H1 (cell line): Measurements from ENCODE around the gene GSAP. TPM values are rescaled to one million over a fixed set of nuclear protein-coding genes. Genes with fewer than 3 reads are reported as not detected.
"Not testable (repeated sequence)": the region's sequence is repeated elsewhere in the genome, so short reads cannot be mapped to it uniquely, and the experiment has no call there.

Experiments used
- CTCF ChIA-PET: fragments of 300-600 bp; sonication (Branson Sonifier 250); formaldehyde crosslinking; loops from one replicate; lab custom pipeline; 2021; ENCODE audit not compliant: partially characterized antibody; lab: Charles Lee
- POLR2A ChIA-PET: fragments of 300-600 bp; sonication (Branson Sonifier 250); formaldehyde crosslinking; loops from one replicate; lab custom pipeline; 2021; ENCODE audit warnings: inconsistent platforms; ENCODE audit not compliant: partially characterized antibody; lab: Charles Lee
- DNase-seq, 2 experiments: peaks; one replicate each; pipeline versions ENCODE4 v3.0.0 to v3.0.0-alpha.2; 2010 to 2022; ENCODE audit warnings: low spot score in 2 of 2, low read depth in 1 of 2, mixed read lengths in 1 of 2
- FAIRE-seq: peaks from 2 replicates; lab custom pipeline; 2011; peaks lifted over from hg19 to GRCh38; lab: Jason Lieb, UNC
- H2AFZ ChIP-seq: 2 replicates; pipeline ENCODE4 v1.8.1; 2012; ENCODE audit warnings: low read length, inconsistent platforms
- H2AK5ac ChIP-seq: 2 replicates; pipeline ENCODE4 v1.6.1; 2013; ENCODE audit warnings: low read depth, low read length
- H2BK120ac ChIP-seq: replicated peaks from 2 replicates; pipeline ENCODE3; 2013; ENCODE audit warnings: low read depth, low read length, inconsistent platforms
- H2BK12ac ChIP-seq: 2 replicates; pipeline ENCODE4 v1.6.1; 2013; ENCODE audit warnings: low read depth, low read length
- H2BK15ac ChIP-seq: 2 replicates; pipeline ENCODE4 v1.6.1; 2013; ENCODE audit warnings: low read length
- H2BK20ac ChIP-seq: 2 replicates; pipeline ENCODE4 v1.6.1; 2013; ENCODE audit warnings: low read length
- H2BK5ac ChIP-seq: 2 replicates; pipeline ENCODE4 v1.6.1; 2013; ENCODE audit warnings: low read depth, low read length
- H3K14ac ChIP-seq: 2 replicates; pipeline ENCODE4 v1.6.1; 2013; ENCODE audit warnings: inconsistent platforms; ENCODE audit not compliant: insufficient read length
- H3K18ac ChIP-seq: 2 replicates; pipeline ENCODE4 v1.6.1; 2013; ENCODE audit warnings: low read length; ENCODE audit errors: extremely low read depth
- H3K23ac ChIP-seq: 2 replicates; pipeline ENCODE4 v1.6.1; 2013; ENCODE audit warnings: inconsistent platforms; ENCODE audit not compliant: insufficient read length
- H3K23me2 ChIP-seq: 2 replicates; pipeline ENCODE4 v1.6.1; 2013; ENCODE audit warnings: low read depth, low read length
- H3K27ac ChIP-seq: 2 replicates; pipeline ENCODE4 v1.6.1; 2011; ENCODE audit warnings: low read depth, low read length, inconsistent platforms
- H3K27me3 ChIP-seq, 4 experiments: replicated peaks in 1 of 4; 1 replicate in 1 of 4; 2 replicates in 3 of 4; pipeline versions ENCODE4 v1.6.1 to v1.8.1; 2011 to 2013; ENCODE audit warnings: low read length in 3 of 4, mild to moderate bottlenecking in 3 of 4, inconsistent platforms in 2 of 4, mixed read lengths in 2 of 4, moderate library complexity in 1 of 4; ENCODE audit not compliant: control insufficient read depth in 3 of 4, insufficient read depth in 3 of 4; ENCODE audit errors: extremely low read depth in 1 of 4
- H3K36me3 ChIP-seq, 4 experiments: 2 replicates each; pipeline versions ENCODE4 v1.6.1 to v1.8.1; 2011 to 2013; ENCODE audit warnings: mild to moderate bottlenecking in 4 of 4, low read length in 3 of 4, moderate library complexity in 2 of 4, control low read depth in 1 of 4, inconsistent platforms in 1 of 4; ENCODE audit not compliant: insufficient read depth in 4 of 4, control insufficient read depth in 2 of 4
- H3K4ac ChIP-seq: replicated peaks from 2 replicates; pipeline ENCODE3; 2013; ENCODE audit warnings: low read length, low read depth, mixed read lengths, inconsistent platforms; ENCODE audit not compliant: insufficient read length
- H3K4me1 ChIP-seq, 4 experiments: replicated peaks in 1 of 4; 1 replicate in 1 of 4; 2 replicates in 3 of 4; pipeline versions ENCODE4 v1.6.1 to v1.8.1; 2011 to 2013; ENCODE audit warnings: low read length in 3 of 4, inconsistent platforms in 2 of 4, mixed read lengths in 1 of 4; ENCODE audit not compliant: insufficient read depth in 4 of 4, control insufficient read depth in 3 of 4
- H3K4me2 ChIP-seq, 2 experiments: 2 replicates each; pipeline versions ENCODE4 v1.6.1 to v1.8.1; 2011 to 2013; ENCODE audit warnings: low read depth in 2 of 2, low read length in 2 of 2, control low read depth in 1 of 2, inconsistent platforms in 1 of 2, mild to moderate bottlenecking in 1 of 2; ENCODE audit not compliant: insufficient read depth in 1 of 2
- H3K4me3 ChIP-seq, 4 experiments: fragments of 200-600, 300-600 bp in 1 of 4; sonication (generic), shearing (Covaris generic), sonication (Bioruptor Twin) in 1 of 4; 2 replicates each; pipeline versions ENCODE4 v1.5.1 to v1.8.1; 2011 to 2016; ENCODE audit warnings: low read length in 4 of 4, low read depth in 3 of 4, control low read depth in 2 of 4, inconsistent platforms in 2 of 4, mild to moderate bottlenecking in 2 of 4, mixed read lengths in 1 of 4, moderate library complexity in 1 of 4; ENCODE audit not compliant: insufficient read depth in 2 of 4; ENCODE audit errors: extremely low read depth in 1 of 4
- H3K56ac ChIP-seq: replicated peaks from 2 replicates; pipeline ENCODE3; 2013; ENCODE audit warnings: low read depth, mild to moderate bottlenecking, mixed read lengths, low read length, inconsistent platforms; ENCODE audit not compliant: insufficient read length
- H3K79me1 ChIP-seq: 2 replicates; pipeline ENCODE4 v1.6.1; 2013; ENCODE audit warnings: low read depth, low read length, control low read depth
- H3K79me2 ChIP-seq, 2 experiments: 2 replicates each; pipeline versions ENCODE4 v1.6.1 to v1.8.1; 2012 to 2013; ENCODE audit warnings: low read length in 2 of 2, mild to moderate bottlenecking in 2 of 2, inconsistent platforms in 1 of 2; ENCODE audit not compliant: insufficient read depth in 2 of 2, control insufficient read depth in 1 of 2
- H3K9ac ChIP-seq, 4 experiments: replicated peaks in 1 of 4; 1 replicate in 1 of 4; 2 replicates in 3 of 4; pipeline versions ENCODE4 v1.6.1 to v1.8.1; 2011 to 2013; ENCODE audit warnings: low read depth in 3 of 4, low read length in 3 of 4, control low read depth in 2 of 4, mild to moderate bottlenecking in 2 of 4, moderate library complexity in 2 of 4, inconsistent platforms in 1 of 4; ENCODE audit errors: extremely low read depth in 1 of 4
- H3K9me3 ChIP-seq, 2 experiments: 2 replicates each; pipeline versions ENCODE4 v1.6.1 to v1.8.1; 2012 to 2013; ENCODE audit warnings: mild to moderate bottlenecking in 2 of 2, moderate library complexity in 2 of 2, control low read depth in 1 of 2, inconsistent platforms in 1 of 2, low read depth in 1 of 2, low read length in 1 of 2, mixed read lengths in 1 of 2; ENCODE audit not compliant: insufficient read depth in 2 of 2
- H4K20me1 ChIP-seq, 2 experiments: replicated peaks in 1 of 2; 2 replicates each; pipeline versions ENCODE3 to v1.8.1; 2011 to 2013; ENCODE audit warnings: inconsistent platforms in 2 of 2, low read length in 2 of 2, mild to moderate bottlenecking in 1 of 2; ENCODE audit not compliant: insufficient read depth in 2 of 2, control insufficient read depth in 1 of 2
- H4K5ac ChIP-seq: 2 replicates; pipeline ENCODE4 v1.6.1; 2013; ENCODE audit warnings: low read length, low read depth, mixed read lengths, inconsistent platforms; ENCODE audit not compliant: insufficient read length
- H4K8ac ChIP-seq: 2 replicates; pipeline ENCODE4 v1.8.0; 2013; ENCODE audit warnings: mild to moderate bottlenecking, moderate library complexity, low read length, inconsistent platforms; ENCODE audit not compliant: insufficient read depth; ENCODE audit errors: extremely low read depth
- H4K91ac ChIP-seq: replicated peaks from 2 replicates; pipeline ENCODE3; 2013; ENCODE audit warnings: low read length, mixed read lengths, inconsistent platforms; ENCODE audit not compliant: insufficient read length
- HDAC2 ChIP-seq, 2 experiments: fragments of 300-600 bp in 1 of 2; sonication (generic) in 1 of 2; IDR thresholded peaks; 2 replicates each; pipeline ENCODE4 v1.6.1; 2011 to 2012; ENCODE audit warnings: low read depth in 2 of 2, low read length in 2 of 2, mild to moderate bottlenecking in 2 of 2, moderate library complexity in 2 of 2, borderline replicate concordance in 1 of 2, inconsistent platforms in 1 of 2
- TCF12 ChIP-seq: IDR thresholded peaks from 2 replicates; pipeline ENCODE4 v1.6.1; 2011; ENCODE audit warnings: low read depth, mild to moderate bottlenecking, low read length
- WGBS, 2 experiments: shearing (Covaris generic) in 1 of 2; methylation state at CpG; one replicate each; pipeline versions ENCODE4 v1.1.6 to v1.1.7; 2013 to 2015; ENCODE audit warnings: low lambda C conversion rate in 2 of 2, mixed read lengths in 2 of 2, inconsistent platforms in 1 of 2, low coverage in 1 of 2, missing lambda C conversion rate in 1 of 2; ENCODE audit not compliant: insufficient replicate concordance in 2 of 2, insufficient coverage in 1 of 2, insufficient read length in 1 of 2; ENCODE audit errors: extremely low coverage in 1 of 2, missing lambda C conversion rate in 1 of 2; 5-methylcytosine and 5-hydroxymethylcytosine counted together
- polyA plus RNA-seq, 7 experiments: library from polyadenylated mRNA; depleted of rRNA in 3 of 7; stranded (reverse) in 5 of 7; unstranded in 2 of 7; fragments of >200 nt in 5 of 7; fragments of 200-250 nt in 2 of 7; gene quantifications; 1 replicate in 5 of 7; 2 replicates in 1 of 7; 4 replicates in 1 of 7; pipeline versions ENCODE4 v1.2.1 to v1.2.3, GENCODE V29; 2011 to 2013; ENCODE audit warnings: missing spikeins in 2 of 7, mixed read lengths in 2 of 7
- total RNA-seq: library from RNA; stranded (reverse); fragmentation: NEBNext Ultra II Directional; extraction: Animal tissue kit (Norgen Biotek cat#: 25700); gene quantifications from 2 replicates; pipeline ENCODE4 v1.2.1, GENCODE V29; 2021

The GSAP gene
- total and polyA plus RNA-seq, 2 of the 8 experiments (the other 6 are each of a cell fraction or from before 2014, with no cell fraction given): 0.93 to 2.1 TPM

GRCh38 chr7:77464589-77464988 lies 48.4 kb upstream of the GSAP start (continued):
- TF ChIP-seq TCF12 (no peak), HDAC2 (IDR thresholded peaks at IDR 0.05; ENCODE audit: borderline replicate concordance in 1 of 2, low read depth in 2 of 2, low read length in 2 of 2) (no peak)

- H3K79me1 ChIP-seq, H2BK5ac ChIP-seq, H3K56ac ChIP-seq, H2BK15ac ChIP-seq, H3K4me3 ChIP-seq, H3K4me1 ChIP-seq, H3K23ac ChIP-seq, H3K27me3 ChIP-seq, H3K4me2 ChIP-seq, H3K27ac ChIP-seq, DNase-seq, H3K79me2 ChIP-seq, H4K8ac ChIP-seq, POLR2A ChIA-PET, H3K36me3 ChIP-seq, FAIRE-seq, H2AK5ac ChIP-seq, H4K5ac ChIP-seq, H3K23me2 ChIP-seq, H3K14ac ChIP-seq, H3K9me3 ChIP-seq, H3K18ac ChIP-seq, H3K9ac ChIP-seq, CTCF ChIA-PET, H2BK12ac ChIP-seq, H2BK120ac ChIP-seq, H4K91ac ChIP-seq, H4K20me1 ChIP-seq, H3K4ac ChIP-seq, H2AFZ ChIP-seq, H2BK20ac ChIP-seq: not testable (repeated sequence)
- WGBS, 2 experiments: 91% methylated on average over 6 of the region's 6 CpGs; no CpG with 5 or more reads in 1 of the 2 experiments
Measured at GRCh38 chr7:77463632-77464031, 47.5 kb upstream of the GSAP start.
